Stimulated activated CD8-positive, alpha-beta memory T cell treated with anti-CD3 and anti-CD28 coated beads, Interleukin-12 subunit alpha, Interleukin-12 subunit beta, amount 100 ng/mL, for 24 hours (primary cell): ENCODE data around the gene SLC28A2.
"Not testable (repeated sequence)": the region's sequence is repeated elsewhere in the genome, so short reads cannot be mapped to it uniquely, and the experiment has no call there.

Source experiments
- DNase-seq: peaks from one replicate; pipeline ENCODE4 v3.0.0-alpha.2; 2020; ENCODE audit errors: extremely low read depth

The SLC28A2 gene

GRCh38 chr15:45251888-45252287, at the start of gene SLC28A2:
Gene SLC28A2 (plus strand): TSS chr15:45252234. CDS start chr15:45253216, 982 bp downstream.
- no peak for DNase-seq

GRCh38 chr15:45203182-45203581, 48.9 kb upstream of the SLC28A2 start:
- DNase-seq, result no peak

- no peak for DNase-seq
Observed at GRCh38 chr15:45205192-45205591, 46.8 kb upstream of the SLC28A2 start.

- DNase-seq, result no peak
Observed at GRCh38 chr15:45212493-45212892, 39.5 kb upstream of the SLC28A2 start.

- no peak for DNase-seq
Observed at GRCh38 chr15:45221053-45221599, 30.9 kb upstream of the SLC28A2 start.

GRCh38 chr15:45221967-45222366, 30.1 kb upstream of the SLC28A2 start:
- no peak for DNase-seq

- no peak for DNase-seq
Observed at GRCh38 chr15:45224621-45225217, 27.3 kb upstream of the SLC28A2 start.

- DNase-seq, result no peak
Observed at GRCh38 chr15:45225506-45226273, 26.3 kb upstream of the SLC28A2 start.

GRCh38 chr15:45228931-45229330, 23.1 kb upstream of the SLC28A2 start:
- no peak for DNase-seq

GRCh38 chr15:45230245-45230965, 21.6 kb upstream of the SLC28A2 start:
- DNase-seq, result no peak

GRCh38 chr15:45231132-45231531, 20.9 kb upstream of the SLC28A2 start:
- no peak for DNase-seq

GRCh38 chr15:45231864-45232562, 20.0 kb upstream of the SLC28A2 start:
- DNase-seq, result no peak

- no peak for DNase-seq
Observed at GRCh38 chr15:45234562-45235235, 17.3 kb upstream of the SLC28A2 start.

- not testable (repeated sequence) for DNase-seq
Observed at GRCh38 chr15:45236806-45237205, 15.2 kb upstream of the SLC28A2 start.

GRCh38 chr15:45242289-45242688, 9.7 kb upstream of the SLC28A2 start:
- DNase-seq, result no peak

GRCh38 chr15:45249125-45249780, 2.8 kb upstream of the SLC28A2 start:
- no peak for DNase-seq

GRCh38 chr15:45253330-45253729, 1.3 kb downstream of the SLC28A2 start:
- DNase-seq, result no peak

GRCh38 chr15:45254405-45254804, 2.4 kb downstream of the SLC28A2 start:
- DNase-seq, result no peak

- DNase-seq, result not testable (repeated sequence)
Observed at GRCh38 chr15:45254824-45255223, 2.8 kb downstream of the SLC28A2 start.

- no peak for DNase-seq
Observed at GRCh38 chr15:45259796-45260195, 7.8 kb downstream of the SLC28A2 start.
